Mesendoderm (in vitro differentiated cells): Measurements from ENCODE around the gene PHLDA2.

Experiments used
- DNase-seq: peaks from one replicate; pipeline ENCODE4 v3.0.0; 2013
- H2AK5ac ChIP-seq: 2 replicates; pipeline ENCODE4 v1.6.1; 2013; ENCODE audit warnings: low read length, inconsistent platforms
- H2BK120ac ChIP-seq: 2 replicates; pipeline ENCODE4 v1.6.1; 2013; ENCODE audit warnings: low read depth, mild to moderate bottlenecking, low read length, moderate library complexity, mixed read lengths
- H2BK15ac ChIP-seq: replicated peaks from 2 replicates; pipeline ENCODE4 v1.6.1; 2013; ENCODE audit warnings: low read depth, mild to moderate bottlenecking, moderate library complexity
- H2BK5ac ChIP-seq: 2 replicates; pipeline ENCODE4 v1.6.1; 2013; ENCODE audit warnings: low read length, inconsistent platforms
- H3K18ac ChIP-seq: 2 replicates; pipeline ENCODE4 v1.6.1; 2013; ENCODE audit warnings: mild to moderate bottlenecking, low read length, mixed read lengths
- H3K23ac ChIP-seq: one replicate; pipeline ENCODE4 v1.6.1; 2013; ENCODE audit warnings: low read length
- H3K27ac ChIP-seq: 2 replicates; pipeline ENCODE4 v1.5.1; 2013; ENCODE audit warnings: low read depth, mild to moderate bottlenecking, inconsistent platforms, low read length, moderate library complexity
- H3K27me3 ChIP-seq: 2 replicates; pipeline ENCODE4 v1.6.1; 2013; ENCODE audit warnings: low read length, control low read depth, mild to moderate bottlenecking, inconsistent platforms; ENCODE audit not compliant: insufficient read depth, poor library complexity
- H3K36me3 ChIP-seq: 2 replicates; pipeline ENCODE4 v1.6.1; 2013; ENCODE audit warnings: low read length, inconsistent platforms; ENCODE audit not compliant: control insufficient read depth, insufficient read depth
- H3K4ac ChIP-seq: one replicate; pipeline ENCODE4 v1.6.1; 2013; ENCODE audit warnings: low read depth, mild to moderate bottlenecking, low read length, moderate library complexity
- H3K4me1 ChIP-seq: 2 replicates; pipeline ENCODE4 v1.6.1; 2013; ENCODE audit warnings: low read depth, low read length, inconsistent platforms; ENCODE audit not compliant: control insufficient read depth
- H3K4me2 ChIP-seq: 2 replicates; pipeline ENCODE4 v1.6.1; 2013; ENCODE audit warnings: low read length
- H3K4me3 ChIP-seq: 2 replicates; pipeline ENCODE4 v1.5.1; 2013; ENCODE audit warnings: mild to moderate bottlenecking, low read length
- H3K56ac ChIP-seq: one replicate; pipeline ENCODE4 v1.6.1; 2013; ENCODE audit warnings: low read length
- H3K79me1 ChIP-seq: 2 replicates; pipeline ENCODE4 v1.6.1; 2013; ENCODE audit warnings: low read length, inconsistent platforms
- H3K79me2 ChIP-seq: 2 replicates; pipeline ENCODE4 v1.6.1; 2013; ENCODE audit warnings: mild to moderate bottlenecking, low read length; ENCODE audit not compliant: control insufficient read depth, insufficient read depth
- H3K9ac ChIP-seq: 2 replicates; pipeline ENCODE4 v1.6.1; 2013; ENCODE audit warnings: low read length, inconsistent platforms
- H4K5ac ChIP-seq: one replicate; pipeline ENCODE4 v1.6.1; 2013; ENCODE audit warnings: low read length
- H4K8ac ChIP-seq: one replicate; pipeline ENCODE4 v1.6.1; 2013; ENCODE audit warnings: low read depth, mild to moderate bottlenecking, control low read depth, low read length, moderate library complexity
- WGBS: extraction: QIAGEN DNeasy Blood & Tissue Kit; methylation state at CpG from one replicate; pipeline ENCODE4 v1.1.7; 2013; ENCODE audit warnings: low lambda C conversion rate, missing lambda C conversion rate; ENCODE audit not compliant: insufficient coverage; ENCODE audit errors: extremely low coverage; 5-methylcytosine and 5-hydroxymethylcytosine counted together

PHLDA2 gene

DNA sequence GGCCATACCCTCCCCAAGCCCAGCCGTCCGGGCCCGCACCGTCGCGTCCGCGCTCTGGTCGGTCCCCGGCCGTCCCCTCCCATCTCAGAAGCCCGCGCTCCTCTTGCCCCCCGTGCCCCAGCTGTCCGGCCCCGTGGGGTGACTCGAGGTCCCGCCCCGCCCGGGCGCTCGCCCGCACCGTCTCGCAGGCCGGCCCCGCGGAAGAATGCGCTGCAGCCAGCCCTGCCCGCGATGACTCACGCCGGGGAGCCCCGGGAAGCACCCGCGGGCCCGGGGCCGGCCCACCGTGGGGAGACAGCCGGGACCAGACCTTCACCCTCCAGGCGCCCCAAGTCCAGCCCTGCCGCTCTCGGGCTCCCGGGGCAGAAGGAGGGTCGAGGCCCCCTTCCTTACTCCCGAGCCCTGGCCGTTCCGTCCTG lies 320 bp upstream of the PHLDA2 start:
- Histone ChIP-seq H3K4ac (no peak overlapping the region), H2AK5ac (no peak overlapping the region), H3K27ac (no peak overlapping the region), H3K79me2 (no peaks in the 10 kb centered on the region), H3K4me3 (no peak overlapping the region), H3K36me3 (no peaks in the 10 kb centered on the region), H2BK5ac (no peak overlapping the region), H3K23ac (no peak overlapping the region), H2BK15ac (no peak overlapping the region), H3K18ac (peak overlapping the region; percentile 5), H4K5ac (no peak overlapping the region), H3K56ac (peak overlapping the region; percentile 22), H2BK120ac (no peak overlapping the region), H3K4me1 (peaks cover 2% of the 10 kb centered on the region), H4K8ac (no peak overlapping the region), H3K79me1 (no peaks in the 10 kb centered on the region), H3K9ac (no peak overlapping the region), H3K27me3 (peaks cover 6% of the 10 kb centered on the region), H3K4me2 (no peak overlapping the region)
- no peak for DNase-seq
- no CpG with 5 or more reads among the region's 48 CpGs for WGBS

DNA sequence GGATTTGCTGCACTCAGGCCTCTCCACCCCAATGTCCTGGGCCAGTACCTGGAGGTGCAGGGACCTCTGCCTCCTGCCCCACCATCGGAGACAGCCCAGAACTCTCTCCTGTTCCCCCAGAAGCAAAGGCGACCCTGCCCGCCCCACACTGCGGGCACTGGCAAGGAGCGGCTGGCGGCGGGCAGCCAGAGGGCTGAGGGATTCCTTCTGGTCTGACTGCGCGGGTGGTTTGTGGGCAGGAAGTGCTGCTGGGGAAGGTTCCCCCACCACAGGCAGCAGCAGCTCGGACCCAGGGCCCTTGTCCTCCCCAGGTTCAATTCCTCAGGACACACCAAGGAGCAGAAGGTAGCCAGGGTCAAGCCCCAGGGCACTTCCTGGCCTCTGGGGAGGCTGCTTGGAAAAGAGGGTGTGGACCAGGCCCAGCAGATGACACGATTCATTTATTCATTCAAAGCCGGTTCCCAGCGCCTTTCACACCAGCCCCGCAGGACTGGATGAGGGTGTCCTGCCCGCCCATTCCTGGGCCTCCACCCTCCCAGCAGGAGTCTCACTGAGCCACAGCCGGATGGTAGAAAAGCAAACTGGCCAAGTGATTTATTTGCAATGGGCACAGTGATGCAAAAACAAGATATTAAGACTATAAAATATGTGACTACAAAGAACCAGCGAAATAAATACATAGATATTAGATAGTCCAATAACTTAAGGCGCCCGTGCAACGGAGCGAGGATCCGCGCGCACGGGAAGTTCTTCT lies 1.2 kb downstream of the PHLDA2 start:
- no peak overlapping the region for H4K8ac ChIP-seq
- H3K56ac ChIP-seq = peak overlapping the region; percentile 88
- no peak for DNase-seq
- H4K5ac ChIP-seq = no peak overlapping the region
- H3K4me1 ChIP-seq = no peaks in the 10 kb centered on the region
- H3K9ac ChIP-seq = peak overlapping the region; percentile 71
- H3K36me3 ChIP-seq = no peaks in the 10 kb centered on the region
- no peak overlapping the region for H3K18ac ChIP-seq
- no peak overlapping the region for H2BK120ac ChIP-seq
- no peak overlapping the region for H2BK5ac ChIP-seq
- WGBS = no CpG with 5 or more reads among the region's 25 CpGs
- H2BK15ac ChIP-seq = no peak overlapping the region
- no peaks in the 10 kb centered on the region for H3K79me1 ChIP-seq
- H3K4me2 ChIP-seq = peak overlapping the region; percentile 70
- no peak overlapping the region for H3K23ac ChIP-seq
- H3K27me3 ChIP-seq = peaks cover 6% of the 10 kb centered on the region
- no peak overlapping the region for H3K4me3 ChIP-seq
- H3K4ac ChIP-seq = no peak overlapping the region
- H3K79me2 ChIP-seq = no peaks in the 10 kb centered on the region
- H2AK5ac ChIP-seq = no peak overlapping the region
- H3K27ac ChIP-seq = no peak overlapping the region

DNA sequence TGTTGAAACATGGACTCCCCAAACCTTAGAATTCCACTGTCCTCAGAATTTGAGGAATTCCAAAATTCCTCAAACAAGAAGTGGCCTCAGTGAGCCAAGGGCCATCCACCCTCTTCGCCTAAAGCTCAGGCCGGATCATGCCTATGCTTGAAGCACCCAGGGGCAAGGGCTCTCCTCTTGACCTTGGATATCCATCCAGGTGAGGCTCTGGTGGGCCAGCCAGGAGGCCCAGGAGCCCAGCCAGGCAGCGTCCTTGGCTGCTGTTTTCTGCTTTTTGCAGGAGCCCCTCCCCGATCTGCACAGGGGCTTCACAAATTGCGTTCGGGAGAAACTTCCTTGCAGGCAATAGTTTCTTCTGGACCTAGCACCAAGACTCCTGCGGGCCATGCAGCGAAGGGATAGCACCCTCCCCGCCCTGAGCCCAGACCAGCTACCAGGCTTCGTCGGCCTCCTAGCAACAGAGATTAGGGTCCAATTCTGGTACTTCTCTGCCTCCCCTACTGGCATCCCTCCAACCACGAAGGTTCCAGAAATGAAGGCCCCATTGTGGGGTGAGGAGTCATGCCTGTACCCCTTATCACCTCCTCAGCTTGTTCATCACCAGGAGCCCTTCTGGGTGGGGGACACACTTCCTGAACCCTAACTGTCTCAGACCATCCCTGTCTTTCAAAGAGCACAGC lies 2.0 kb downstream of the PHLDA2 start:
- no peak overlapping the region for H3K4me3 ChIP-seq

DNA sequence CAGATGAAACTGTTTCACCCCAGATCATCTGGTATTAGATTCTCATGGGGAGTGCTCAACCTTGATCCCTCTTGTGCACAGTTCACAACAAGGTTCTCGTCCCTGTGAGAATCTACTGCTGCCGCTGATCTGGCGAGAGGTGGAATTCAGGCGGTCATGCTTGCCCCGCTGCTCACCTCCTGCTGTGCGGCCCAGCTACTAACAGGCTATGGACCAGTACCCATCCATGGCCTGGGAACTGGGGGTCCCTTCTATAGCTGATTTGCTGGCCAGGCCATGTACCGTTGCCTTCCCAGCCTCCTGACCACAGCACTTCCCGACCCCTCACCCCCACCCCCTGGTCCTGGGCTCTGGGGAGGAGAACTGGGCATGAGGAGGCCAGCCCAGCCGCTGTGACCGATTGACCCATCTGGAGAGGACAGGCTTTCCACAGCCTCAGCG lies 2.6 kb downstream of the PHLDA2 start:
- Histone ChIP-seq H3K18ac (no peak overlapping the region), H3K4ac (no peak overlapping the region), H2BK120ac (no peak overlapping the region), H3K36me3 (no peaks in the 10 kb centered on the region), H3K23ac (no peak overlapping the region), H4K5ac (no peak overlapping the region), H3K4me1 (no peaks in the 10 kb centered on the region), H3K79me2 (no peaks in the 10 kb centered on the region), H3K4me2 (no peak overlapping the region), H3K27ac (no peak overlapping the region), H3K27me3 (peaks cover 6% of the 10 kb centered on the region), H3K9ac (no peak overlapping the region), H4K8ac (no peak overlapping the region), H2AK5ac (no peak overlapping the region), H2BK15ac (no peak overlapping the region), H3K79me1 (no peaks in the 10 kb centered on the region), H3K56ac (no peak overlapping the region), H3K4me3 (no peak overlapping the region), H2BK5ac (no peak overlapping the region)
- no CpG with 5 or more reads among the region's 11 CpGs for WGBS
- DNase-seq = no peak

More for the DNA sequence above, 2.0 kb downstream of the PHLDA2 start:
- H2BK120ac ChIP-seq = no peak overlapping the region
- H2AK5ac ChIP-seq = no peak overlapping the region
- H3K23ac ChIP-seq = no peak overlapping the region
- H3K4me1 ChIP-seq = no peaks in the 10 kb centered on the region
- no peak overlapping the region for H3K4me2 ChIP-seq
- no peak overlapping the region for H2BK5ac ChIP-seq
- no peak overlapping the region for H3K9ac ChIP-seq
- no peak overlapping the region for H4K5ac ChIP-seq
- no peak overlapping the region for H3K4ac ChIP-seq
- H3K79me1 ChIP-seq = no peaks in the 10 kb centered on the region
- no peak overlapping the region for H2BK15ac ChIP-seq
- no peak overlapping the region for H3K56ac ChIP-seq
- H3K36me3 ChIP-seq = no peaks in the 10 kb centered on the region
- H3K27me3 ChIP-seq = peaks cover 6% of the 10 kb centered on the region
- no peaks in the 10 kb centered on the region for H3K79me2 ChIP-seq
- no peak for DNase-seq
- no peak overlapping the region for H3K27ac ChIP-seq
- no CpG with 5 or more reads among the region's 12 CpGs for WGBS
- H4K8ac ChIP-seq = no peak overlapping the region
- no peak overlapping the region for H3K18ac ChIP-seq

DNA sequence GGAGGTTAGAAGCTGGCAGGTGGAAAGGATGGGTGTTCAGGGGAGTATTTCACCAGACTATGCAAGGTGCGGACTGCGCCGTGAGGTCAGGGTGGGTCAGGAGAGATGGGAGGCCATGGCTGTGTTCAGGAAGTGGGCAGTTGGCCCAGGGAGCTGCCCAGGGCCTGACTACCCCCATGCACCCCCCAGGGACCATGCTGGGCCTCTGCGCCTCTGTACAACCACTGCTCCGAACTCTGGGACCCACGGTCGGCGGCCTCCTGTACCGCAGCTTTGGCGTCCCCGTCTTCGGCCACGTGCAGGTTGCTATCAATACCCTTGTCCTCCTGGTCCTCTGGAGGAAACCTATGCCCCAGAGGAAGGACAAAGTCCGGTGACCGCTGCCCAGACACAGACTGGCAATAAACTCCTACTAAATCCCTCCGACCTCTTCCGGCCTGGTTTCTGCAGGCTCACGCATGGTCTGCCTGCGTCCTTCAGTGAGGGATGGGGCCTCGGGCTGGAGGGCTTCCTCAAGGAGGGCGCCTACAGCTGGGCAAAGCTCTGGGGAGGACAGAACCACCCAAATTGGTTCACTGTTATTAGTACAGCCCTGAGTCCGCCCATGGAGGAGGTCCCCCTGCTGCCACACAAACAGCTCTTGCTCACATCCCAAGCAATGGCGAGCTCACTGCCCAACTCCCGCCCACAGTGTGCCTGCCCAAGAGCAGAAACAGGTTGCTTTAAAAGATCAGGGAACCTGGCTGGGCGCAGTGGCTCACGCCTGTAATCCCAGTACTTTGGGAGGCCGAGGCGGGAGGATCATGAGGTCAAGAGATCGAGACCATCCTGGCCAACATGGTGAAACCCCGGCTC lies 4.2 kb downstream of the PHLDA2 start:
- Histone ChIP-seq H3K23ac (no peak overlapping the region), H3K4ac (no peak overlapping the region)
- no CpG with 5 or more reads among the region's 30 CpGs for WGBS

More for the DNA sequence above, 4.2 kb downstream of the PHLDA2 start:
- Histone ChIP-seq H3K4me3 (no peak overlapping the region), H3K18ac (no peak overlapping the region), H3K9ac (no peak overlapping the region), H3K79me1 (no peaks in the 10 kb centered on the region), H3K56ac (no peak overlapping the region), H2BK15ac (no peak overlapping the region), H4K8ac (no peak overlapping the region), H4K5ac (no peak overlapping the region), H3K27me3 (peaks cover 6% of the 10 kb centered on the region), H3K4me1 (no peaks in the 10 kb centered on the region), H3K36me3 (no peaks in the 10 kb centered on the region), H2AK5ac (no peak overlapping the region), H3K79me2 (no peaks in the 10 kb centered on the region), H3K4me2 (no peak overlapping the region), H2BK120ac (no peak overlapping the region), H3K27ac (no peak overlapping the region), H2BK5ac (no peak overlapping the region)
- DNase-seq = no peak
